PFSK-1 (cell line): ENCODE data around the gene ADD2.

ENCODE experiments used
- FOXP2 ChIP-seq: optimal IDR thresholded peaks from 2 replicates; pipeline ENCODE3; 2011; ENCODE audit warnings: borderline replicate concordance, control low read depth, inconsistent platforms; ENCODE audit not compliant: insufficient read depth; ENCODE audit errors: extremely low read length, extremely low read depth
- POLR2AphosphoS5 ChIP-seq: IDR thresholded peaks from 2 replicates; pipeline ENCODE4 v1.6.1; 2012; ENCODE audit warnings: low read depth, mild to moderate bottlenecking, control low read depth, low read length, moderate library complexity
- REST ChIP-seq, 2 experiments: IDR thresholded peaks; 2 replicates each; pipeline versions ENCODE4 v1.6.1 to v1.8.0; 2011 to 2012; ENCODE audit warnings: low read depth in 2 of 2, low read length in 2 of 2, control low read depth in 1 of 2, inconsistent platforms in 1 of 2, mild to moderate bottlenecking in 1 of 2, moderate library complexity in 1 of 2; ENCODE audit not compliant: insufficient read depth in 1 of 2
- SIN3A ChIP-seq: IDR thresholded peaks from 2 replicates; pipeline ENCODE4 v1.6.1; 2012; ENCODE audit warnings: mild to moderate bottlenecking, low read length, moderate library complexity, borderline replicate concordance; ENCODE audit not compliant: insufficient read depth
- TAF1 ChIP-seq: IDR thresholded peaks from 2 replicates; pipeline ENCODE4 v1.6.1; 2012; ENCODE audit warnings: low read length, control low read depth, borderline replicate concordance; ENCODE audit not compliant: insufficient read depth

- TF ChIP-seq POLR2AphosphoS5 (no peak), REST (IDR thresholded peaks at IDR 0.05; ENCODE audit: insufficient read depth in 1 of 2, low read depth in 2 of 2, low read length in 2 of 2) (no peak), TAF1 (no peak), SIN3A (no peak), FOXP2 (no peak)
These were observed 71.9 kb downstream of the ADD2 start for GRCh38 chr2:70696142-70696541.
